ENCODE results near the gene FAS.

- TF ChIP-seq CTCF (conservative IDR thresholded peaks at IDR 0.05; ENCODE audit: low read length), result no peak
- TF ChIP-seq EZH2phosphoT487 (IDR thresholded peaks at IDR 0.05; ENCODE audit: borderline replicate concordance), result no peak
Observed at GRCh38 chr10:88974446-88975376, 15.9 kb upstream of the FAS start.

Data from Loucy (cell line).